ENCODE data around the gene FUT3.
"Not testable (repeated sequence)": the region's sequence is repeated elsewhere in the genome, so short reads cannot be mapped to it uniquely, and the experiment has no call there.

Gene FUT3

GRCh38 chr19:5847846-5848245, 3.4 kb downstream of the FUT3 start:
- DNase-seq (ENCODE audit: low read depth): not testable (repeated sequence)

- no peak for DNase-seq (ENCODE audit: low read depth)
These were observed 6.5 kb downstream of the FUT3 start for GRCh38 chr19:5844456-5845433.

GRCh38 chr19:5843295-5843927, 7.8 kb downstream of the FUT3 start:
- no peak for DNase-seq (ENCODE audit: low read depth)

- not testable (repeated sequence) for DNase-seq (ENCODE audit: low read depth)
These were observed 9.5 kb downstream of the FUT3 start for GRCh38 chr19:5841735-5842111.

GRCh38 chr19:5839065-5840017, 11.9 kb downstream of the FUT3 start, which contains the start of gene FUT6:
Gene FUT6 (minus strand): TSS chr19:5839702. CDS start chr19:5832567, 7,135 bp downstream.
- no peak for DNase-seq (ENCODE audit: low read depth)

GRCh38 chr19:5838353-5839064, 12.7 kb downstream of the FUT3 start:
- no peak for DNase-seq (ENCODE audit: low read depth)

- DNase-seq (ENCODE audit: low read depth): no peak
These were observed 13.4 kb downstream of the FUT3 start for GRCh38 chr19:5837761-5838352.

- DNase-seq (ENCODE audit: low read depth): no peak
These were observed 18.6 kb downstream of the FUT3 start for GRCh38 chr19:5832527-5833216.

- DNase-seq (ENCODE audit: low read depth): no peak
These were observed 19.2 kb downstream of the FUT3 start for GRCh38 chr19:5832061-5832460.

GRCh38 chr19:5831159-5831558, 20.1 kb downstream of the FUT3 start:
- DNase-seq (ENCODE audit: low read depth): no peak

- no peak for DNase-seq (ENCODE audit: low read depth)
These were observed 21.5 kb downstream of the FUT3 start for GRCh38 chr19:5829567-5830310.

- peak; percentile 37 for DNase-seq (ENCODE audit: low read depth)
These were observed 22.3 kb downstream of the FUT3 start for GRCh38 chr19:5828661-5829566.

- peak; percentile 96 for DNase-seq (ENCODE audit: low read depth)
These were observed 23.2 kb downstream of the FUT3 start for GRCh38 chr19:5827891-5828660.

- no peak for DNase-seq (ENCODE audit: low read depth)
These were observed 23.8 kb downstream of the FUT3 start for GRCh38 chr19:5827342-5827890.

GRCh38 chr19:5826531-5827341, 24.5 kb downstream of the FUT3 start:
- DNase-seq (ENCODE audit: low read depth): no peak

GRCh38 chr19:5825178-5825577, 26.1 kb downstream of the FUT3 start:
- no peak for DNase-seq (ENCODE audit: low read depth)

GRCh38 chr19:5824751-5825150, 26.5 kb downstream of the FUT3 start:
- DNase-seq (ENCODE audit: low read depth): no peak

Data from activated T-cell treated with anti-CD3 and anti-CD28 coated beads for 48 hours (primary cell).